ENCODE results near the gene PEF1.
"Not testable (repeated sequence)": the region's sequence is repeated elsewhere in the genome, so short reads cannot be mapped to it uniquely, and the experiment has no call there.

The PEF1 gene

GRCh38 chr1:31609514-31610118 lies 35.1 kb downstream of the PEF1 start:
- no peak for DNase-seq (ENCODE audit: low spot score)

GRCh38 chr1:31607360-31607759 lies 37.3 kb downstream of the PEF1 start:
- DNase-seq (ENCODE audit: low spot score), result no peak

- peak; percentile 60 for DNase-seq (ENCODE audit: low spot score)
These were observed 38.7 kb downstream of the PEF1 start for GRCh38 chr1:31605908-31606427.

- no peak for DNase-seq (ENCODE audit: low spot score)
These were observed 42.6 kb downstream of the PEF1 start for GRCh38 chr1:31602081-31602480.

- DNase-seq (ENCODE audit: low spot score), result no peak
These were observed 44.0 kb downstream of the PEF1 start for GRCh38 chr1:31600641-31601040.

- DNase-seq (ENCODE audit: low spot score), result no peak
These were observed 45.7 kb downstream of the PEF1 start for GRCh38 chr1:31598980-31599379.

GRCh38 chr1:31596737-31597097 lies 48.0 kb downstream of the PEF1 start:
- DNase-seq (ENCODE audit: low spot score), result peak; percentile 43

- no peak for DNase-seq (ENCODE audit: low spot score)
These were observed 48.6 kb downstream of the PEF1 start for GRCh38 chr1:31595836-31596736.

- peak; percentile 87 for DNase-seq (ENCODE audit: low spot score)
These were observed 50.7 kb downstream of the PEF1 start for GRCh38 chr1:31593770-31594632.

GRCh38 chr1:31593136-31593665 lies 51.5 kb downstream of the PEF1 start:
- no peak for DNase-seq (ENCODE audit: low spot score)

- DNase-seq (ENCODE audit: low spot score), result no peak
These were observed 52.5 kb downstream of the PEF1 start for GRCh38 chr1:31592132-31592531.

- DNase-seq (ENCODE audit: low spot score), result no peak
These were observed 53.1 kb downstream of the PEF1 start for GRCh38 chr1:31591425-31592093.

GRCh38 chr1:31588751-31589515 lies 55.7 kb downstream of the PEF1 start:
- no peak for DNase-seq (ENCODE audit: low spot score)

GRCh38 chr1:31587720-31588423 lies 56.8 kb downstream of the PEF1 start:
- DNase-seq (ENCODE audit: low spot score), result peak; percentile 75

GRCh38 chr1:31587328-31587699 lies 57.4 kb downstream of the PEF1 start:
- not testable (repeated sequence) for DNase-seq (ENCODE audit: low spot score)

GRCh38 chr1:31586376-31587327 lies 58.0 kb downstream of the PEF1 start:
- DNase-seq (ENCODE audit: low spot score), result no peak

GRCh38 chr1:31585736-31586365 lies 58.8 kb downstream of the PEF1 start:
- DNase-seq (ENCODE audit: low spot score), result no peak
